Left colon (tissue), 2 donors: ENCODE data around the gene MEG3. TPM values are rescaled to one million over a fixed set of nuclear protein-coding genes. Genes with fewer than 3 reads are reported as not detected.

Experiments
- ATAC-seq: fragments of 200-7000 bp; cut with Tn5 transposase; one replicate; pipeline ENCODE4 v1.9.1; 2020; ENCODE audit warnings: mild to moderate bottlenecking, moderate library complexity
- DNase-seq, 2 donors: peaks; one replicate each; pipeline ENCODE4 v3.0.0-alpha.2; 2020
- intact Hi-C, 2 donors: fragments of 100-400 bp; cut with DNase I in 1 of 2; cut with micrococcal nuclease in 1 of 2; formaldehyde crosslinking; loops; one replicate each; pipeline versions ENCODE4 v1.11.2 to v1.14.0; 2022; cut with DNase I, micrococcal nuclease
- total RNA-seq, 2 donors: library from RNA; stranded (reverse); fragmentation: NEBNext Ultra II Directional; extraction: Animal tissue kit (Norgen Biotek cat#: 25700); gene quantifications; one replicate each; pipeline ENCODE4 v1.2.1, GENCODE V29; 2021
- donor health status: DM: no; HTN: no; CAD: no.
- donor health status: DM: yes; HTN: yes; CAD: no.

MEG3 gene
- total RNA-seq, 2 donors from 2014 or later: 8.1 to 13.0 TPM

- no peak for ATAC-seq
- intact Hi-C loops: no loop called here
- DNase-seq: no peak
These were observed 57.3 kb downstream of the MEG3 start for GRCh38 chr14:100882991-100883788.

- ATAC-seq (no peak), DNase-seq (no peak)
- intact Hi-C loops: no loop called here
These were observed 57.8 kb downstream of the MEG3 start for GRCh38 chr14:100883789-100884101.

- intact Hi-C loops: no loop called here
- no peak for DNase-seq
- ATAC-seq: no peak
These were observed 58.5 kb downstream of the MEG3 start for GRCh38 chr14:100884456-100884855.

GRCh38 chr14:100885196-100885595 lies 59.3 kb downstream of the MEG3 start:
- DNase-seq (no peak), ATAC-seq (no peak)
- intact Hi-C loops: no loop called here

GRCh38 chr14:100885617-100886016 lies 59.7 kb downstream of the MEG3 start:
- no peak for ATAC-seq
- DNase-seq: no peak
- intact Hi-C loops: no loop called here

GRCh38 chr14:100887728-100888335 lies 61.9 kb downstream of the MEG3 start:
- ATAC-seq (no peak), DNase-seq (peak in 1 of 2 donors; percentile 1)
- intact Hi-C loops: no loop called here

GRCh38 chr14:100888789-100889315 lies 62.9 kb downstream of the MEG3 start:
- ATAC-seq (peak; percentile 88), DNase-seq (peak in 1 of 2 donors; percentile 23)
- intact Hi-C loops: no loop called here

- intact Hi-C loops: no loop called here
- no peak for ATAC-seq
- DNase-seq: peak in 1 of 2 donors; percentile 15
These were observed 63.7 kb downstream of the MEG3 start for GRCh38 chr14:100889641-100890040.

- intact Hi-C loops: no loop called here
- ATAC-seq: no peak
- peak in 1 of 2 donors; percentile 21 for DNase-seq
These were observed 64.3 kb downstream of the MEG3 start for GRCh38 chr14:100890061-100890850.

- intact Hi-C loops: no loop called here
- DNase-seq (peak in 1 of 2 donors; percentile 18), ATAC-seq (no peak)
These were observed 65.1 kb downstream of the MEG3 start for GRCh38 chr14:100891051-100891450.

- intact Hi-C loops: no loop called here
- no peak for ATAC-seq
- DNase-seq: peak in 1 of 2 donors; percentile 14
These were observed 65.9 kb downstream of the MEG3 start for GRCh38 chr14:100891501-100892445.

GRCh38 chr14:100892496-100893227 lies 66.7 kb downstream of the MEG3 start:
- intact Hi-C loops: no loop called here
- peak in 1 of 2 donors; percentile 10 for DNase-seq

GRCh38 chr14:100893228-100893601 lies 67.3 kb downstream of the MEG3 start:
- peak in 1 of 2 donors; percentile 12 for DNase-seq
- intact Hi-C loops: no loop called here
- ATAC-seq: no peak

More at GRCh38 chr14:100892496-100893227, 66.7 kb downstream of the MEG3 start:
- no peak for ATAC-seq

GRCh38 chr14:100893760-100894159 lies 67.8 kb downstream of the MEG3 start:
- DNase-seq (peak in 1 of 2 donors; percentile 5), ATAC-seq (no peak)
- intact Hi-C loops: no loop called here

GRCh38 chr14:100894416-100894815 lies 68.5 kb downstream of the MEG3 start:
- intact Hi-C loops: no loop called here
- no peak for ATAC-seq
- peak in 1 of 2 donors; percentile 14 for DNase-seq

GRCh38 chr14:100895411-100895810 lies 69.5 kb downstream of the MEG3 start:
- DNase-seq (no peak), ATAC-seq (no peak)
- intact Hi-C loops: no loop called here

- no peak for DNase-seq
- no peak for ATAC-seq
- intact Hi-C loops: no loop called here
These were observed 70.6 kb downstream of the MEG3 start for GRCh38 chr14:100896369-100897060.
